Endothelial cell of umbilical vein (primary cell): ENCODE results near the gene AP3S1. TPM values are rescaled to one million over a fixed set of nuclear protein-coding genes. Genes with fewer than 3 reads are reported as not detected.

Experiments
- BruUV-seq: library from RNA; stranded (reverse); fragments of 400-500 nt; replicated peaks from 2 replicates; lab custom pipeline; 2021; lab: Mats Ljungman, UMichigan
- CTCF ChIA-PET: fragments of 300-600, 350-600 bp; sonication (Branson Sonifier 250); formaldehyde crosslinking; loops from one replicate; lab custom pipeline; 2021; ENCODE audit warnings: antibody characterized with exemption, inconsistent platforms; lab: Charles Lee
- POLR2A ChIA-PET: fragments of 300-600, 350-600 bp; sonication (Branson Sonifier 250); formaldehyde crosslinking; loops from one replicate; lab custom pipeline; 2021; ENCODE audit warnings: antibody characterized with exemption, inconsistent platforms; lab: Charles Lee
- DNase-seq: peaks from one replicate; pipeline ENCODE4 v3.0.0-alpha.2; 2011; ENCODE audit warnings: low read depth, low spot score
- FAIRE-seq: peaks from 2 replicates; lab custom pipeline; 2011; peaks lifted over from hg19 to GRCh38; lab: Jason Lieb, UNC
- H2AFZ ChIP-seq: 2 replicates; pipeline ENCODE4 v1.6.0; 2012; ENCODE audit warnings: low read depth, low read length, control low read depth, inconsistent platforms
- H3K27ac ChIP-seq: 2 replicates; pipeline ENCODE4 v1.5.1; 2011; ENCODE audit warnings: low read depth, mild to moderate bottlenecking, control low read depth, low read length, moderate library complexity; ENCODE audit not compliant: insufficient read depth
- H3K27me3 ChIP-seq, 2 experiments: 2 replicates each; pipeline versions ENCODE4 v1.6.0 to v1.6.1; 2011; ENCODE audit warnings: low read length in 2 of 2, mixed read lengths in 1 of 2; ENCODE audit not compliant: control insufficient read depth in 2 of 2, insufficient read depth in 2 of 2
- H3K36me3 ChIP-seq, 2 experiments: 2 replicates in 1 of 2; 3 replicates in 1 of 2; pipeline ENCODE4 v1.5.1; 2011; ENCODE audit warnings: low read length in 2 of 2, mild to moderate bottlenecking in 1 of 2, moderate library complexity in 1 of 2; ENCODE audit not compliant: control insufficient read depth in 2 of 2, insufficient read depth in 2 of 2; ENCODE audit errors: extremely low read depth in 1 of 2
- H3K4me1 ChIP-seq: 3 replicates; pipeline ENCODE4 v1.5.1; 2011; ENCODE audit warnings: mild to moderate bottlenecking, low read length; ENCODE audit not compliant: control insufficient read depth, insufficient read depth; ENCODE audit errors: extremely low read depth
- H3K4me2 ChIP-seq: 2 replicates; pipeline ENCODE4 v1.6.1; 2011; ENCODE audit warnings: low read length, control low read depth, mixed read lengths; ENCODE audit not compliant: insufficient read depth
- H3K4me3 ChIP-seq, 3 experiments: fragments of 200-600 bp in 1 of 3; sonication (generic), shearing (Covaris generic) in 1 of 3; replicated peaks in 1 of 3; 2 replicates each; pipeline ENCODE4 v1.5.1; 2011 to 2016; ENCODE audit warnings: control low read depth in 3 of 3, low read length in 3 of 3, mild to moderate bottlenecking in 2 of 3, inconsistent platforms in 1 of 3, low read depth in 1 of 3, moderate library complexity in 1 of 3; ENCODE audit not compliant: insufficient read depth in 1 of 3
- H3K79me2 ChIP-seq: 2 replicates; pipeline ENCODE4 v1.6.0; 2012; ENCODE audit warnings: low read length, inconsistent platforms; ENCODE audit not compliant: control insufficient read depth, insufficient read depth
- H3K9ac ChIP-seq: replicated peaks from 2 replicates; pipeline ENCODE3; 2011; ENCODE audit warnings: low read length, control low read depth; ENCODE audit not compliant: insufficient read depth; ENCODE audit errors: extremely low read depth
- H3K9me1 ChIP-seq: replicated peaks from 3 replicates; pipeline ENCODE4 v1.6.0; 2011; ENCODE audit warnings: mild to moderate bottlenecking, low read length; ENCODE audit not compliant: control insufficient read depth, insufficient read depth; ENCODE audit errors: extremely low read depth
- H3K9me3 ChIP-seq: replicated peaks from 2 replicates; pipeline ENCODE4 v1.5.1; 2012; ENCODE audit warnings: low read length, inconsistent platforms; ENCODE audit not compliant: control insufficient read depth, insufficient read depth
- H4K20me1 ChIP-seq: replicated peaks from 2 replicates; pipeline ENCODE3; 2011; ENCODE audit warnings: mild to moderate bottlenecking, low read length; ENCODE audit not compliant: control insufficient read depth, insufficient read depth; ENCODE audit errors: extremely low read depth
- CTCF ChIP-seq, 2 donors: IDR thresholded peaks; 1 replicate in 1 of 2; 2 replicates in 1 of 2; pipeline ENCODE4 v1.5.1; 2011; ENCODE audit warnings: low read length in 2 of 2, mild to moderate bottlenecking in 2 of 2, moderate library complexity in 2 of 2, control low read depth in 1 of 2, inconsistent platforms in 1 of 2, low read depth in 1 of 2; ENCODE audit not compliant: insufficient read depth in 1 of 2; ENCODE audit errors: extremely low read depth in 1 of 2
- EZH2 ChIP-seq: IDR thresholded peaks from 2 replicates; pipeline ENCODE4 v1.6.1; 2012; ENCODE audit warnings: borderline replicate concordance, low read depth, mild to moderate bottlenecking, moderate library complexity, low read length, inconsistent platforms; ENCODE audit not compliant: severe bottlenecking
- FOS ChIP-seq: IDR thresholded peaks from 2 replicates; pipeline ENCODE4 v1.6.1; 2011; ENCODE audit warnings: mild to moderate bottlenecking, low read length, moderate library complexity, borderline replicate concordance; ENCODE audit not compliant: insufficient read depth
- GATA2 ChIP-seq: IDR thresholded peaks from 2 replicates; pipeline ENCODE4 v1.7.0; 2011; ENCODE audit warnings: low read depth, mild to moderate bottlenecking, moderate library complexity, mixed read lengths, low read length; ENCODE audit not compliant: insufficient read length, insufficient read depth
- JUN ChIP-seq: IDR thresholded peaks from 2 replicates; pipeline ENCODE4 v1.6.1; 2011; ENCODE audit warnings: borderline replicate concordance, low read depth; ENCODE audit not compliant: insufficient read length, insufficient read depth
- MAX ChIP-seq: IDR thresholded peaks from 2 replicates; pipeline ENCODE4 v1.6.1; 2011; ENCODE audit not compliant: insufficient read depth, insufficient read length
- MYC ChIP-seq: IDR thresholded peaks from one replicate; pipeline ENCODE4 v1.6.1; 2011; ENCODE audit warnings: mild to moderate bottlenecking, low read depth, low read length
- POLR2A ChIP-seq: IDR thresholded peaks from 2 replicates; pipeline ENCODE4 v1.6.1; 2012; ENCODE audit warnings: low read depth, mild to moderate bottlenecking, control low read depth, low read length
- POLR2AphosphoS5 ChIP-seq: IDR thresholded peaks from 2 replicates; pipeline ENCODE4 v1.6.1; 2012; ENCODE audit warnings: low read depth, mild to moderate bottlenecking, control low read depth, low read length, moderate library complexity; ENCODE audit not compliant: insufficient read depth
- dilution Hi-C: fragments of 300-500 bp; cut with MboI; formaldehyde crosslinking; loops from one replicate; pipeline ENCODE4 v1.15.0; 2019; ENCODE audit warnings: low sequenced_read_pairs; ENCODE audit not compliant: extremely low pct_ligation_motif_present
- intact Hi-C: fragments of 100-400 bp; cut with micrococcal nuclease; formaldehyde crosslinking; loops from one replicate; pipeline ENCODE4 v1.10.0; 2022
- polyA plus RNA-seq, 4 experiments: library from polyadenylated mRNA; depleted of rRNA in 3 of 4; stranded (reverse) in 3 of 4; unstranded in 1 of 4; fragments of >200 nt; gene quantifications; 2 replicates each; pipeline versions ENCODE4 v1.2.1 to v1.2.3, GENCODE V29; 2011 to 2012; ENCODE audit warnings: missing spikeins in 1 of 4
- total RNA-seq: library from RNA; stranded (reverse); gene quantifications from 2 replicates; pipeline ENCODE4 v1.2.3, GENCODE V29; 2021

AP3S1 gene
- total and polyA plus RNA-seq, 2 donors (not counting 3 experiments of a cell fraction or from before 2014, with no cell fraction given), result 26.5 to 85.7 TPM

GRCh38 chr5:115888027-115888426 lies 46.3 kb downstream of the AP3S1 start:
- H3K4me3 ChIP-seq, result no peak overlapping the region
- H3K27ac ChIP-seq, result no peak overlapping the region
- no peak overlapping the region for H3K9ac ChIP-seq
- no peak for FAIRE-seq
- intact Hi-C loops, result loop anchor here (1.0 kb wide), 3 partner anchors 144 to 180 kb away; partner anchors contain the start of gene ARL14EPL
- ChIA-PET POLR2A (no interaction called here), CTCF (interaction anchor here (0.6 to 1.7 kb wide), 35 partner anchors 10 to 253 kb away, joined by 3 to 66 read pairs (median 5); partner anchors contain the start of genes AP3S1, ARL14EPL, ATG12 and CDO1)
- BruUV-seq, result no TSS peak
- peak; percentile 56 for DNase-seq
- no peaks in the 10 kb centered on the region for H3K9me3 ChIP-seq
- peaks cover 3% of the 10 kb centered on the region for H3K79me2 ChIP-seq
- dilution Hi-C loops, result no loop called here
- no peaks in the 10 kb centered on the region for H3K4me1 ChIP-seq
- peaks cover 0 to 2% of the 10 kb centered on the region in 2 experiments for H3K36me3 ChIP-seq
- H3K4me2 ChIP-seq, result no peak overlapping the region
- no peaks in the 10 kb centered on the region for H3K27me3 ChIP-seq
- TF ChIP-seq POLR2A, result no peak
- no peak for TF ChIP-seq CTCF (IDR thresholded peaks at IDR 0.05; ENCODE audit: extremely low read depth in 1 of 2, insufficient read depth in 1 of 2, low read depth in 1 of 2, low read length in 2 of 2)
- no peak for TF ChIP-seq POLR2AphosphoS5
- no peak for TF ChIP-seq MAX
- TF ChIP-seq EZH2, result no peak
- no peak for TF ChIP-seq GATA2
- no peak for TF ChIP-seq MYC
- no peak for TF ChIP-seq FOS
- TF ChIP-seq JUN, result no peak
- no peak overlapping the region for H2AFZ ChIP-seq
- H3K9me1 ChIP-seq, result no peaks in the 10 kb centered on the region
- no peaks in the 10 kb centered on the region for H4K20me1 ChIP-seq
